WERI-Rb-1 (cell line): ENCODE data around the gene GATA6.

Experiments
- DNase-seq: peaks from one replicate; pipeline ENCODE4 v3.0.0-alpha.2; 2020
- H3K27ac ChIP-seq: fragments of 250-450 bp; sonication (Bioruptor Pico); 2 replicates; pipeline ENCODE4 v1.5.1; 2020; ENCODE audit warnings: mild to moderate bottlenecking, moderate library complexity
- H3K27me3 ChIP-seq: fragments of 250-450 bp; sonication (Bioruptor Pico); 2 replicates; pipeline ENCODE4 v1.5.1; 2021; ENCODE audit warnings: mild to moderate bottlenecking, low read depth, moderate library complexity; ENCODE audit not compliant: insufficient read depth, severe bottlenecking
- H3K36me3 ChIP-seq: fragments of 250-450 bp; sonication (Bioruptor Pico); 2 replicates; pipeline ENCODE4 v1.5.1; 2020; ENCODE audit warnings: mild to moderate bottlenecking, moderate library complexity
- H3K4me3 ChIP-seq: 2 replicates; pipeline ENCODE4 v1.5.1; 2011; ENCODE audit warnings: low read depth, mild to moderate bottlenecking, control low read depth, low read length
- H3K9me3 ChIP-seq: fragments of 250-450 bp; sonication (Bioruptor Pico); 2 replicates; pipeline ENCODE4 v1.5.1; 2021; ENCODE audit warnings: mild to moderate bottlenecking, moderate library complexity; ENCODE audit not compliant: severe bottlenecking
- TF ChIP-seq, protein P1 (sequence below): IDR thresholded peaks from 2 replicates; pipeline ENCODE4 v1.5.1; 2011; ENCODE audit warnings: low read depth, mild to moderate bottlenecking, control low read depth, inconsistent platforms, low read length

GATA6 gene

DNA sequence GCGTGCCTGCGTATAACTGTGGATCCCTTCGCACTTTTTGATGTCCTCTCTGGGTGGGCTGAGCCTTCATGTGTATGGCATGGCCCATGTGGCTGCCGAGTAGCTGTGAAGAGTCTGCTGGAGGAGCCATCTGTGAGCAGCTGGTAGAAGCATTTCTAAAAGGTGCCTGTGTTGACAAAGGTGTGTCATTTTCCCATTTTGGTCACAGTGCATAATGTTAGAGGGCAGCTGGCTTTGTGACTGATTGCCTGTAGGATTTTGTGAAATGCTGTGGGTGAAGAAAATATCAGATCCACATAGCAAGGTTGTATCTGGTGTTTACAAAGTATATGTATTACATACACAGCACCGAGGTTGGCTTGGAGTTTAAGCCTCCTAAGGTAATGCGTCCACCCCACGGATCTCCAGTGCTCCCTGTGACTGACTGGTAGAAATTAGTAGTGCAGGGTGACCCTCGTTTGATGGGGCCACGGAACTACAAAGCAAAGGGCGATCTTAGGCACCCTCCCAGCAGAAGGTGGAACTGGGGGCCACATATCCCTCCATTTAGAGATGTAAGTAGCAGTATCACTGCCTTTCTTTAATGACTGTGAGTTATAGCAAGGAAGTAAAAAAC, 16.5 kb downstream of the GATA6 start:
- Histone ChIP-seq H3K4me3 (no peak overlapping the region), H3K27ac (no peak overlapping the region), H3K9me3 (no peaks in the 10 kb centered on the region), H3K36me3 (no peaks in the 10 kb centered on the region), H3K27me3 (peaks cover 96% of the 10 kb centered on the region)
- DNase-seq = no peak
- TF ChIP-seq, protein P1, sequence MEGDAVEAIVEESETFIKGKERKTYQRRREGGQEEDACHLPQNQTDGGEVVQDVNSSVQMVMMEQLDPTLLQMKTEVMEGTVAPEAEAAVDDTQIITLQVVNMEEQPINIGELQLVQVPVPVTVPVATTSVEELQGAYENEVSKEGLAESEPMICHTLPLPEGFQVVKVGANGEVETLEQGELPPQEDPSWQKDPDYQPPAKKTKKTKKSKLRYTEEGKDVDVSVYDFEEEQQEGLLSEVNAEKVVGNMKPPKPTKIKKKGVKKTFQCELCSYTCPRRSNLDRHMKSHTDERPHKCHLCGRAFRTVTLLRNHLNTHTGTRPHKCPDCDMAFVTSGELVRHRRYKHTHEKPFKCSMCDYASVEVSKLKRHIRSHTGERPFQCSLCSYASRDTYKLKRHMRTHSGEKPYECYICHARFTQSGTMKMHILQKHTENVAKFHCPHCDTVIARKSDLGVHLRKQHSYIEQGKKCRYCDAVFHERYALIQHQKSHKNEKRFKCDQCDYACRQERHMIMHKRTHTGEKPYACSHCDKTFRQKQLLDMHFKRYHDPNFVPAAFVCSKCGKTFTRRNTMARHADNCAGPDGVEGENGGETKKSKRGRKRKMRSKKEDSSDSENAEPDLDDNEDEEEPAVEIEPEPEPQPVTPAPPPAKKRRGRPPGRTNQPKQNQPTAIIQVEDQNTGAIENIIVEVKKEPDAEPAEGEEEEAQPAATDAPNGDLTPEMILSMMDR = no peak

DNA sequence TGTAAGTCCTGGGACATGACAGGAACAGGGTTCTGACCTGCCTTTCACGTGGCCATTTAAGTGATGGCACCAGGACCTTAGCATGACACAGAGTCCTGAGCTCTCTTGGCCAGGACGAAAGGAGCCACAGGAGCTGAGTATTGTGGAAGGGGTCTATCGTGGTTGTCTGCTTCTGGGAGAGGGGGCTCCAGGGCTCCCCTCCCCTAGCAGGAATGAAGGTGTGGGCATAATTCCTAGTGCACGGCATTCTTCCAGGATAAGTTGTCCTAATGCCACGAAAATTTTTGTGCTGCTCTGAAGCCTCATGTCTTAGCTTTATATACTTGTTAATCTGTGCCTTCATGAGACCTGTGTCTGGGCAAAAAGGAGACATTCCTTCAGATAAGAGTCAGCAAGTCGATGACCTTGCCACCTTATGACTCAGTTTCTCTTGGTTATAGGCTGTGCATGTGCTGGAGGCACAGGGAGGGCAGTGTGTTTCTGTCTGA, 17.1 kb downstream of the GATA6 start:
- Histone ChIP-seq H3K36me3 (no peaks in the 10 kb centered on the region), H3K9me3 (no peaks in the 10 kb centered on the region), H3K4me3 (no peak overlapping the region), H3K27me3 (peaks cover 92% of the 10 kb centered on the region), H3K27ac (no peak overlapping the region)
- DNase-seq = no peak
- TF ChIP-seq, protein P1 = no peak

DNA sequence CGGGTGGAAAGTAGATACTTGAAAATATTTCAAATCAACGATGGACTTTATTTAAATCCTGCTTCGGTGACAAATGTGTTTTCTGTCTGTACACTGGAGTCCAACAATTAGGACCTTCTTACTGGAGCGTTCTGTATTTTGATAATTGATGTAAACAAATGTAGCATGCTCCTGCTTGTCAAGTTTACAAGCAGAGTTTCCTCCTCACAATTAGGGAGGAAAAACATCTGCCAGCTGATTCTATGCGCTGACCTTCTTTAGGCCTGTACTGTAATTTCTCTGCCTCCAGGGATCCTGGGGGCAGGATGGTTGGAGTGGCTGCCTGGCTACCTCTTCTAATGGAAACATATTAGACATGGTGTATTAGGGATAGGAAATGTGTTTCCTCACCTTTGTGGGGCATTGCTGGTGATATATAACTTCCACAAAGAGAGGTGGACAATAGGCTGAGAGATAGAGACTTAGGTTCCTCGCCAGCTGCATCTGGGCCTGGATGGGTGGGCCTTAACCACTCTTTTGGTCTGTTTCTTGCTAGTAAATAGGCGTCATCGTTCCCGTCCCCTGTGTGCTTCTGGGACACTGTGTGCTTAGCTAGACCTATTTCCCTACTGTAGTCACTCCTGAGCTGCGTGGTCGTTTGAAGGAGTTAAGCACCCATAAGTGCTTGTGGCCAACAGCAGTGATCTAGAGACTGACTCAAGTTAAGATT, 19.3 kb downstream of the GATA6 start:
- Histone ChIP-seq H3K9me3 (no peaks in the 10 kb centered on the region), H3K27me3 (peaks cover 92% of the 10 kb centered on the region), H3K27ac (no peak overlapping the region), H3K4me3 (no peak overlapping the region), H3K36me3 (no peaks in the 10 kb centered on the region)
- no peak for DNase-seq
- TF ChIP-seq, protein P1 = no peak

DNA sequence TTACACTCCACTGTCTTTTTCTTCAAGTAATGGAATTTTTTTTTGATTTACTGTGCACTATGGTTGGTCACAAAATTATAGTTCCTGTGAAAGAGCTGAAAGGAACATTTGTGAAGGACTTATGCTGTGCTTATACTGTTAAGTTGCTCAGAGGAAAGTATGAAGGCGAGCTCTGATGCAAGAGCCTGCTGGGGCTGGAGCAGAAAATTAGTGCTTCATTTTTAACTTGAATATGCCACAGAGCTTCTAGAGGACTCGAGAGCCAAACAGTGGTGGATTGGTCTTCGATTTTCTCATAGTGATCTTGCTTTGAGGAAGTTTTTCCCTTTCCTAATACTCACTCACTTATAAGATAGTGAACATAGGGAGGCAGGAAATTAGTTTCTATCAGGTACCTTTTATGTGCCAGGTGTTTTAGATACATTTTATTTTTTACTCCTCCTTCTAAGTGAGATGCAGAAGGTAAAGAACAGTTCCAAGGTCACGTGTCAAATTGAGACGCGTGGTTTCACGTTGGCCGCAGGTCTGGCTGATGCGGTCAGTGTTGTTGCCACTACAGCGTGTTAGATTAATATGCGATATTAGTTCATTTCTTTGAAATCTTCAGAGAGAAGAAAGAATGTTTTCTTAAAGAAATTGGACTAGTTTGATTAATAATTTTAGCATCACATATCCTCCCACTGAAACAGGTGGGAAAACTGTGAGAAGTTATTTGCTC, 20.2 kb downstream of the GATA6 start:
- no peaks in the 10 kb centered on the region for H3K36me3 ChIP-seq
- no peak overlapping the region for H3K4me3 ChIP-seq
- no peak for DNase-seq
- no peaks in the 10 kb centered on the region for H3K9me3 ChIP-seq
- TF ChIP-seq, protein P1 = no peak
- H3K27me3 ChIP-seq = peaks cover 93% of the 10 kb centered on the region
- H3K27ac ChIP-seq = no peak overlapping the region

DNA sequence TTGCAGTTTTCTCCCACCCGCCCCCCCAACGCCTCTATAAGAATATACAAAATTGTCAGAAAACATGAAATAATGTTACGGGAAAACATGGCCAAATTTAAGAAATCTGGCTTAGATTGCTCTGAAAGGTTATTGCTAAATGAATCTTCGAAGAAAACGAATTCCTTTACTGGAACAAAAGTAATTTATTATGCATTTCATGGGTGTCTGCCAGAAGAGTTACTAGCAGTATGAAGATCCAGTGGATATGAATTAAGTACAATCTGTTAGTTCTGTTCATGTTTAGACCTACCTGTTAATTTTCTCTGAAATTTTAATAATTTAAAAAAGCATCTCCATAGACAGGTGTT, 21.9 kb downstream of the GATA6 start:
- TF ChIP-seq, protein P1 = no peak
- H3K9me3 ChIP-seq = no peaks in the 10 kb centered on the region
- no peak overlapping the region for H3K27ac ChIP-seq
- no peak for DNase-seq
- no peaks in the 10 kb centered on the region for H3K36me3 ChIP-seq
- no peak overlapping the region for H3K4me3 ChIP-seq
- peaks cover 93% of the 10 kb centered on the region for H3K27me3 ChIP-seq
